Measurements from ENCODE around the gene CCDC24. TPM values are rescaled to one million over a fixed set of nuclear protein-coding genes. Genes with fewer than 3 reads are reported as not detected.

The CCDC24 gene
- total RNA-seq, 6 donors from 2014 or later: 7.3 to 14.5 (median 10.0) TPM

GRCh38 chr1:43978264-43978550 is 13.2 kb upstream of the CCDC24 start:
- peak overlapping the region in 2 of 4 donors; percentile 42 to 62 for H3K27ac ChIP-seq
- peaks cover 45 to 68% (median 53%) of the 10 kb centered on the region in 4 donors for H3K4me1 ChIP-seq
- H3K9me3 ChIP-seq: no peaks in the 10 kb centered on the region
- DNase-seq (no peak), ATAC-seq (ENCODE audit: low FRiP score in 2 of 2) (no peak)
- no peaks in the 10 kb centered on the region for H3K27me3 ChIP-seq
- 60 to 71% methylated on average over 3 to 5 of the region's 5 CpGs for WGBS, 2 donors
- TF ChIP-seq EP300 (IDR thresholded peaks at IDR 0.05) (no peak), CTCF (IDR thresholded peaks at IDR 0.05) (no peak), POLR2AphosphoS5 (IDR thresholded peaks at IDR 0.05) (no peak), POLR2A (IDR thresholded peaks at IDR 0.05) (no peak)
- H3K36me3 ChIP-seq: peaks cover 4 to 22% (median 18%) of the 10 kb centered on the region in 4 donors
- peak overlapping the region in 1 of 4 donors; percentile 91 for H3K4me3 ChIP-seq

DNA sequence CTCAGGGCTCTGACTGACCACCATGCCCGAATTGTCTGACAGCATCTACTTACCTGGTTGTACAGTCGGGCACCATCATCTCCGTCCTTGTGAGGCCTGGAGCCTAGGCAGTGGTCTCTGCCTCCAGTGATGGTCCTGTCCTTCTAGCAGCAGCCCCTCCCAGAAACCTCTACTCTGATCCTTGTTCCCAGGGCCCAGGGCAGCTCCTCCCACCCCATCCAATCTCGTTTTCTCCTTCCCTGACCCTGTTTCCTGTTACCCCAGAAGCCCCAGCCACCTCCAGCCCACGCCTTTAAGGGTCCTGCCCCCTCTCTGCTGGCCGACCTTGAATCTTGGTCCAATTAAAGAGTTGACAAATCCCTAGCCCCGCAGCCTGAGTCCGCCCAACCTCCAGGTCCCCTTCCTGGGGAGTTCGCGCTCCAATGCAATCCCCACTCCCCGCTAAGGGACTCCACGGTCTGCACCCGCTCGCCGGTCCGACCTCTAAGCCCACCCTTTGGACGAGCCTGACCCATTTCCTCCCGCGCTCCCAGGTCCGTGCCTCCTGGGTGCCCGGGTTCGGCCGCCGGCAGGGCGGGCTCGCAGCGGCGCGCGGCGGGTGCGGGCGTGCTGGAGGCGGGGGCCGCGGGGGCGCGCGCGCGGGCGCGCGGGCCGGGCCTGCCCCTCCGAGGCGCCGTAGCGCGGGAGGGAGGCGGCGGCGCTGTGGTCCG is 12.7 kb upstream of the CCDC24 start, which contains the start of gene B4GALT2:
TSS of gene B4GALT2 (plus strand) at position 660 of the 710 bp plus-strand sequence. CDS start 1,951 bp downstream, outside the sequence.
- H3K4me1 ChIP-seq: peaks cover 44 to 68% (median 53%) of the 10 kb centered on the region in 4 donors
- H3K36me3 ChIP-seq: peaks cover 4 to 22% (median 18%) of the 10 kb centered on the region in 4 donors
- peak in 1 of 2 donors; percentile 13 for ATAC-seq (ENCODE audit: low FRiP score in 2 of 2)
- TF ChIP-seq EP300 (IDR thresholded peaks at IDR 0.05) (no peak), POLR2A (IDR thresholded peaks at IDR 0.05) (no peak), CTCF (IDR thresholded peaks at IDR 0.05) (no peak), POLR2AphosphoS5 (IDR thresholded peaks at IDR 0.05) (no peak)
- peak within 1 kb of the TSS; percentile 74 to 91 (median 82) for H3K4me3 ChIP-seq
- peak in 1 of 2 donors; percentile 93 for DNase-seq
- peak within 1 kb of the TSS; percentile 28 to 78 (median 68) for H3K27ac ChIP-seq
- H3K27me3 ChIP-seq: no peaks in the 10 kb centered on the region
- H3K9me3 ChIP-seq: no peaks in the 10 kb centered on the region
- WGBS, 2 donors: 8 to 12% methylated on average over 18 to 28 of the region's 54 CpGs

DNA sequence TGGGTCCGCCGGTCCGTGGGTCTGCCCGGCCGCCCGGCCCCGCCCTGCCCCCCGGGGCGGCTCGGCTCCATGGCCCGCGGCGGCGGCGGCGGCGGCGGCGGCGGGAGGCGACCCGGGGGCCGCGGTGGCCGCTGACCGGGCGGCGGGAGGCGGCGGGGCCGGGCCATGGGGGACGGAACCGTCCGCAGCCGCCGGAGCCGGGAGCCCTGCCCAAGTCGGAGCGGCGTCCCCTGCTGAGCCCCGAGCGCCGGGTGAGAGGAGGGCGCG is 12.2 kb upstream of the CCDC24 start:
- Histone ChIP-seq H3K9me3 (no peaks in the 10 kb centered on the region), H3K36me3 (peaks cover 4 to 22% (median 18%) of the 10 kb centered on the region in 4 donors), H3K4me3 (peak overlapping the region; percentile 74 to 91 (median 82)), H3K4me1 (peaks cover 39 to 64% (median 49%) of the 10 kb centered on the region in 4 donors), H3K27ac (peak overlapping the region; percentile 28 to 78 (median 68)), H3K27me3 (no peaks in the 10 kb centered on the region)
- no peak for DNase-seq
- TF ChIP-seq POLR2AphosphoS5 (IDR thresholded peaks at IDR 0.05) (no peak), EP300 (IDR thresholded peaks at IDR 0.05) (no peak), POLR2A (IDR thresholded peaks at IDR 0.05) (no peak), CTCF (IDR thresholded peaks at IDR 0.05) (no peak)
- no peak for ATAC-seq (ENCODE audit: low FRiP score in 2 of 2)
- WGBS, 2 donors: 0% methylated on average over 4 of the region's 45 CpGs; no CpG with 5 or more reads in 1 of the 2 donors

DNA sequence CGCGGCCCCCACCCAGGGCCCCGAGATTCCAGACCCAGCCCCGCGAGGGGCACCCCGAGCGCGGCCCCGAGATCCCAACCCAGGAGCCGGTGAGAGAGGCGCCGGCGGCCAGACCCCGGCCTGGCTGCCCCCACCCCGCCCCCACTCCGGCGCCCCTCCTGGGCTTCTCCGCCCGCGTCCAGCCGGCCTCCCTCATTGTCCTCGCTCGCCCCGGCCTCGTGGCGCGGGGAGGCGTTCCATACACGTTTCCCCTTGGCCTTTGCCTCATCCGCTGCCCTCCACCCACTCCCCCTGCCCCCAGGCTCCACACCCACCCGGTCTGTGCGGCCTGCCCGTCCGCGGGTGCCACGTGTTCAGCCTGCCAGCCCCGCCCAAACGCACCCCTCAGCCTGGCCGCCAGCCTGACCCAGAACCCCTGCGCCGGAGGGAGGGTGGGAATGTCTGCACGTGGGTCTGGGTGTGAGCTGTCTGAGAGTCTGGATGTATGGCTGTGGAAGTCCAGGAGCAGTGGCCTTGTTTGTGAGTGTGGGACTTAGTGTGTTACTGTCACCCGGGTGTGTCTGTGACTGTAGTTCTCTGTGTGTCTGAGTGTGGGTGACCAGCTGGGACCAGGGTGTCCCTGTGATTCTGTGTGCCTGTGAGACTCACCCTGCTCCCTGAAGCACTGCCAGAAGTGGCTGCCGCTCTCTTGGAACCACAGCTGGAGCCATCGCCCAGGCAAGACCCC is 11.7 kb upstream of the CCDC24 start:
- TF ChIP-seq POLR2AphosphoS5 (IDR thresholded peaks at IDR 0.05) (peak in 1 of 2 donors; percentile 20), EP300 (IDR thresholded peaks at IDR 0.05) (no peak)
- no peaks in the 10 kb centered on the region for H3K9me3 ChIP-seq
- ATAC-seq (ENCODE audit: low FRiP score in 2 of 2): peak; percentile 5 to 63
- peaks cover 4 to 22% (median 19%) of the 10 kb centered on the region in 4 donors for H3K36me3 ChIP-seq
- 33% methylated on average over 5 of the region's 45 CpGs; no CpG with 5 or more reads in 1 of the 2 donors for WGBS, 2 donors
- peak; percentile 58 to 90 for DNase-seq
- no peaks in the 10 kb centered on the region for H3K27me3 ChIP-seq
- H3K27ac ChIP-seq: peak overlapping the region; percentile 28 to 78 (median 68)
- H3K4me1 ChIP-seq: peaks cover 39 to 61% (median 47%) of the 10 kb centered on the region in 4 donors
- H3K4me3 ChIP-seq: peak overlapping the region; percentile 74 to 91 (median 82)
